ENCODE results near the gene TEX12. TPM values are rescaled to one million over a fixed set of nuclear protein-coding genes. Genes with fewer than 3 reads are reported as not detected.
"Not testable (repeated sequence)": the region's sequence is repeated elsewhere in the genome, so short reads cannot be mapped to it uniquely, and the experiment has no call there.

Gene TEX12
- total and polyA plus RNA-seq, 4 donors = 0.09 to 0.74 (median 0.31) TPM; not detected in 1

- Histone ChIP-seq H3K36me3 (ENCODE audit: control insufficient read depth in 4 of 4, insufficient read depth in 4 of 4, low read length in 4 of 4) (no peaks in the 10 kb centered on the region), H3K9ac (ENCODE audit: insufficient read depth in 1 of 2, low read length in 2 of 2) (no peak overlapping the region), H3K9me3 (ENCODE audit: control insufficient read depth in 4 of 4, insufficient read depth in 3 of 4, low read length in 3 of 4) (no peaks in the 10 kb centered on the region), H3K27me3 (ENCODE audit: control insufficient read depth in 3 of 3, insufficient read depth in 3 of 3, low read length in 2 of 3) (no peaks in the 10 kb centered on the region), H3K27ac (ENCODE audit: low read depth in 1 of 2, low read length in 1 of 2) (peak overlapping the region in 1 of 2 donors; percentile 59), H3K4me1 (ENCODE audit: control insufficient read depth in 5 of 5, insufficient read depth in 5 of 5, low read length in 5 of 5) (peaks cover 0 to 2% (median 0%) of the 10 kb centered on the region in 5 donors), H3K4me3 (no peak overlapping the region)
- WGBS, 2 donors = 36 to 64% methylated on average over 7 of the region's 7 CpGs
- ATAC-seq (ENCODE audit: insufficient read depth, low FRiP score) = no peak
- TF ChIP-seq CTCF (IDR thresholded peaks at IDR 0.05; ENCODE audit: control extremely low read depth, extremely low read depth) = no peak
- no peak for DNase-seq
Measured at GRCh38 chr11:112159098-112160065, 7.8 kb upstream of the TEX12 start.

GRCh38 chr11:112160091-112160848, 6.9 kb upstream of the TEX12 start:
- TF ChIP-seq CTCF (IDR thresholded peaks at IDR 0.05; ENCODE audit: control extremely low read depth, extremely low read depth) = no peak
- Histone ChIP-seq H3K27ac (ENCODE audit: low read depth in 1 of 2, low read length in 1 of 2) (no peak overlapping the region), H3K27me3 (ENCODE audit: control insufficient read depth in 3 of 3, insufficient read depth in 3 of 3, low read length in 2 of 3) (no peaks in the 10 kb centered on the region), H3K36me3 (ENCODE audit: control insufficient read depth in 4 of 4, insufficient read depth in 4 of 4, low read length in 4 of 4) (no peaks in the 10 kb centered on the region), H3K4me1 (ENCODE audit: control insufficient read depth in 5 of 5, insufficient read depth in 5 of 5, low read length in 5 of 5) (peaks cover 0 to 5% (median 0%) of the 10 kb centered on the region in 5 donors), H3K9ac (ENCODE audit: insufficient read depth in 1 of 2, low read length in 2 of 2) (no peak overlapping the region), H3K4me3 (no peak overlapping the region), H3K9me3 (ENCODE audit: control insufficient read depth in 4 of 4, insufficient read depth in 3 of 4, low read length in 3 of 4) (no peaks in the 10 kb centered on the region)
- ATAC-seq (ENCODE audit: insufficient read depth, low FRiP score) (no peak), DNase-seq (no peak)
- WGBS, 2 donors = 60 to 66% methylated on average over 2 of the region's 2 CpGs

- DNase-seq (no peak), ATAC-seq (ENCODE audit: insufficient read depth, low FRiP score) (no peak)
- Histone ChIP-seq H3K9me3 (ENCODE audit: control insufficient read depth in 4 of 4, insufficient read depth in 3 of 4, low read length in 3 of 4) (no peaks in the 10 kb centered on the region), H3K4me3 (no peak overlapping the region), H3K36me3 (ENCODE audit: control insufficient read depth in 4 of 4, insufficient read depth in 4 of 4, low read length in 4 of 4) (no peaks in the 10 kb centered on the region), H3K27ac (ENCODE audit: low read depth in 1 of 2, low read length in 1 of 2) (no peak overlapping the region), H3K4me1 (ENCODE audit: control insufficient read depth in 5 of 5, insufficient read depth in 5 of 5, low read length in 5 of 5) (peaks cover 0 to 6% (median 0%) of the 10 kb centered on the region in 5 donors), H3K27me3 (ENCODE audit: control insufficient read depth in 3 of 3, insufficient read depth in 3 of 3, low read length in 2 of 3) (no peaks in the 10 kb centered on the region), H3K9ac (ENCODE audit: insufficient read depth in 1 of 2, low read length in 2 of 2) (no peak overlapping the region)
- 23 to 37% methylated on average over 1 of the region's 1 CpG for WGBS, 2 donors
- no peak for TF ChIP-seq CTCF (IDR thresholded peaks at IDR 0.05; ENCODE audit: control extremely low read depth, extremely low read depth)
Measured at GRCh38 chr11:112161012-112161411, 6.2 kb upstream of the TEX12 start.

GRCh38 chr11:112162200-112162599, 5.0 kb upstream of the TEX12 start:
- not testable (repeated sequence) for H3K4me3 ChIP-seq; ATAC-seq (ENCODE audit: insufficient read depth, low FRiP score); H3K36me3 ChIP-seq (ENCODE audit: control insufficient read depth in 4 of 4, insufficient read depth in 4 of 4, low read length in 4 of 4); H3K9ac ChIP-seq (ENCODE audit: insufficient read depth in 1 of 2, low read length in 2 of 2); H3K4me1 ChIP-seq (ENCODE audit: control insufficient read depth in 5 of 5, insufficient read depth in 5 of 5, low read length in 5 of 5); H3K9me3 ChIP-seq (ENCODE audit: control insufficient read depth in 4 of 4, insufficient read depth in 3 of 4, low read length in 3 of 4); DNase-seq; H3K27me3 ChIP-seq (ENCODE audit: control insufficient read depth in 3 of 3, insufficient read depth in 3 of 3, low read length in 2 of 3)
- peak overlapping the region in 1 of 2 donors; percentile 73 for H3K27ac ChIP-seq (ENCODE audit: low read depth in 1 of 2, low read length in 1 of 2)
- WGBS, 2 donors = 95 to 98% methylated on average over 1 of the region's 1 CpG
